HFF-Myc (cell line): Measurements from ENCODE around the gene OMP.

Experiments
- DNase-seq: peaks from one replicate; pipeline ENCODE4 v3.0.0-alpha.2; 2011; ENCODE audit warnings: low read depth; ENCODE audit errors: extremely low read depth
- H3K4me3 ChIP-seq: replicated peaks from 2 replicates; pipeline ENCODE4 v1.5.1; 2011; ENCODE audit warnings: low read depth, mild to moderate bottlenecking, control low read depth, low read length
- CTCF ChIP-seq: IDR thresholded peaks from 2 replicates; pipeline ENCODE4 v1.5.1; 2012; ENCODE audit warnings: mild to moderate bottlenecking, low read depth, low read length, control low read depth; ENCODE audit errors: missing control alignments

The OMP gene

GRCh38 chr11:77143405-77144020, 40.9 kb downstream of the OMP start:
- no peak for DNase-seq
- H3K4me3 ChIP-seq = no peak overlapping the region
- TF ChIP-seq CTCF = no peak

GRCh38 chr11:77144196-77144856, 41.7 kb downstream of the OMP start:
- TF ChIP-seq CTCF = no peak
- DNase-seq = no peak
- H3K4me3 ChIP-seq = no peak overlapping the region

GRCh38 chr11:77144857-77145428, 42.3 kb downstream of the OMP start:
- TF ChIP-seq CTCF = no peak
- no peak overlapping the region for H3K4me3 ChIP-seq
- no peak for DNase-seq

- no peak for TF ChIP-seq CTCF
- no peak for DNase-seq
- no peak overlapping the region for H3K4me3 ChIP-seq
These were observed 43.8 kb downstream of the OMP start for GRCh38 chr11:77146261-77147035.

- DNase-seq = no peak
- TF ChIP-seq CTCF = no peak
- no peak overlapping the region for H3K4me3 ChIP-seq
These were observed 44.3 kb downstream of the OMP start for GRCh38 chr11:77147036-77147315.

- no peak for DNase-seq
- no peak for TF ChIP-seq CTCF
- no peak overlapping the region for H3K4me3 ChIP-seq
These were observed 45.2 kb downstream of the OMP start for GRCh38 chr11:77147668-77148321.
